Epithelial cell of proximal tubule (primary cell): ENCODE results near the gene TSPAN11. TPM values are rescaled to one million over a fixed set of nuclear protein-coding genes. Genes with fewer than 3 reads are reported as not detected.

ENCODE experiments used
- DNase-seq: peaks from one replicate; pipeline ENCODE4 v3.0.0-alpha.2; 2011; ENCODE audit warnings: low read depth
- H3K4me3 ChIP-seq: 2 replicates; pipeline ENCODE4 v1.5.1; 2011; ENCODE audit warnings: low read depth, mild to moderate bottlenecking, low read length
- total RNA-seq: library from RNA; depleted of rRNA; stranded (reverse); fragments of >200 nt; gene quantifications from 2 replicates; pipeline ENCODE4 v1.2.3, GENCODE V29; 2015
- TF ChIP-seq, protein P1 (sequence below): conservative IDR thresholded peaks from 2 replicates; pipeline ENCODE4 v1.5.1; 2012; ENCODE audit warnings: low read depth, mild to moderate bottlenecking, low read length

Gene TSPAN11, protein sequence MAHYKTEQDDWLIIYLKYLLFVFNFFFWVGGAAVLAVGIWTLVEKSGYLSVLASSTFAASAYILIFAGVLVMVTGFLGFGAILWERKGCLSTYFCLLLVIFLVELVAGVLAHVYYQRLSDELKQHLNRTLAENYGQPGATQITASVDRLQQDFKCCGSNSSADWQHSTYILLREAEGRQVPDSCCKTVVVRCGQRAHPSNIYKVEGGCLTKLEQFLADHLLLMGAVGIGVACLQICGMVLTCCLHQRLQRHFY
- 0.29 and 1.3 TPM in 2 replicates for total RNA-seq

DNA sequence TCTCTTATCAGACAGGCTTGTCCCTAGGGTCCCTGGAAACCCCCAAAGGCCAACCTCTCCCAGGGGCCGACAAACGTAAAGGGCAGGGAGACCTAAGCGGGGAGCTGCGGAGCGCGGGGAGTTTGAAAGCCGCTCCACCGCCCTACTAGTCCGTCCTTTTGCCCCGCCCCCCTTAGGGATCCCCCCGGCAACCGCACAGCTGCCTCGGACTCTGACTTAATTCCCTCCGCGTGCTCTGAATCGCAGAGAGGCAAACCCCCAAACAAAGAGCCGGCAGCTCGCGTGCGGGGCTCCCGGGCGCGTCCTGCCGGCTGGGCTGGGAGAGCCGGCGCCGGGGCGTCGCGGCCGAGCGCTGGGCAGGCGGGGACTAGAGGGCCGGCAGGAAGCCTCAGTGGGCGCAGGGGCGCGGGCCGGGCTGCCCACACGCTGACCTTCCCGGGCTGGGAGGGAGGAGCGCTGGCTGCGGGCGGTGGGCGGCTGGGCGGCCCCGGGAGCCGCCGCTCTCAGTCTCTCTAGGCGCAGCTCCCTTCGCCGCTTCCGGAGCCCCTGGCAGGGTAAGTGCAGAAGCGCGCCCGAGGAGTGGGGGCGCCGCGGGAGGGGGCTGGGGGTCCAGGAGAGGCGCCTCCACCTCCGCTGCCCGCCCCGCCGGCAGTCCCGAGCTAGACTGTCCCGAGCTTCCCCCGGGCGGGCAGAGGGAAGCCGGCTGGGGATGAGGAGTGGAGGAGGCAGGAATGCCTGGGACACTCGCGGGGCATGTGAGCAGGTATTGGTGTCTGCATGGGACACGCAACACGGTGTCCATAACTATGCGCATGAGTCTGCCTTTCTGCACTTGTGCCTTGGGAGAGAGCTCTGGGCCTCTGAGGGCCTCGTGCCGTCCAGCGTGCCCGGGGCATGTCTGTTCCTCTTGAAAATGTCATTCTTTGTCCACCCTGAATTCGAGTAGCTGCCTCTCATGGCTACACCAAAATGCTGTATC lies at the start of gene TSPAN11:
TSS of gene TSPAN11 (plus strand) at position 506 of the 979 bp plus-strand sequence. CDS start 27,244 bp downstream, outside the sequence.
- DNase-seq = no peak
- TF ChIP-seq, protein P1, sequence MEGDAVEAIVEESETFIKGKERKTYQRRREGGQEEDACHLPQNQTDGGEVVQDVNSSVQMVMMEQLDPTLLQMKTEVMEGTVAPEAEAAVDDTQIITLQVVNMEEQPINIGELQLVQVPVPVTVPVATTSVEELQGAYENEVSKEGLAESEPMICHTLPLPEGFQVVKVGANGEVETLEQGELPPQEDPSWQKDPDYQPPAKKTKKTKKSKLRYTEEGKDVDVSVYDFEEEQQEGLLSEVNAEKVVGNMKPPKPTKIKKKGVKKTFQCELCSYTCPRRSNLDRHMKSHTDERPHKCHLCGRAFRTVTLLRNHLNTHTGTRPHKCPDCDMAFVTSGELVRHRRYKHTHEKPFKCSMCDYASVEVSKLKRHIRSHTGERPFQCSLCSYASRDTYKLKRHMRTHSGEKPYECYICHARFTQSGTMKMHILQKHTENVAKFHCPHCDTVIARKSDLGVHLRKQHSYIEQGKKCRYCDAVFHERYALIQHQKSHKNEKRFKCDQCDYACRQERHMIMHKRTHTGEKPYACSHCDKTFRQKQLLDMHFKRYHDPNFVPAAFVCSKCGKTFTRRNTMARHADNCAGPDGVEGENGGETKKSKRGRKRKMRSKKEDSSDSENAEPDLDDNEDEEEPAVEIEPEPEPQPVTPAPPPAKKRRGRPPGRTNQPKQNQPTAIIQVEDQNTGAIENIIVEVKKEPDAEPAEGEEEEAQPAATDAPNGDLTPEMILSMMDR = no peak
- peak within 1 kb of the TSS; percentile 36 for H3K4me3 ChIP-seq

GRCh38 chr12:30877105-30877875 lies 49.3 kb upstream of the TSPAN11 start:
- TF ChIP-seq, protein P1 = no peak
- no peak overlapping the region for H3K4me3 ChIP-seq
- no peak for DNase-seq

DNA sequence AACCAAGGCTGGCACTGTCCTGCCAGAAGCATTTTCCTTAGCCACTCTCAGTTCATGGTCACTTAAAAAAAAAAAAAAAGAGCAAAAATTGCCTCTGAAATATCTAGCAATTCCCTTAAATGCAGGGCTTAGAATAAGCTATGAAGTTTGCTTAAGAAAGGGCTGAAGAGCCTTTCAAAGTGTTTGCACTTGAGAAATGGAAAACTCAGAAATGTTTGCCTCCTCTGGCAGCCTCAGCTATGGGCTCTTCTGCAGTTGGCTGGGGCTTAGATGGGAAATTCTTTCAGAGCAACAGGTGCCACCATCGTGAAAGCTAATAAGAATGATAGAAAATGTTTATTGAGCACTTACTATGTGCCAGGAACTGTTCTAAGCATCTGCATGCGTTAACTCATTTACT lies 48.5 kb upstream of the TSPAN11 start:
- TF ChIP-seq, protein P1 = no peak
- H3K4me3 ChIP-seq = no peak overlapping the region
- no peak for DNase-seq

- TF ChIP-seq, protein P1 = no peak
- H3K4me3 ChIP-seq = no peak overlapping the region
- no peak for DNase-seq
These were observed 46.5 kb upstream of the TSPAN11 start for GRCh38 chr12:30880061-30880460.

DNA sequence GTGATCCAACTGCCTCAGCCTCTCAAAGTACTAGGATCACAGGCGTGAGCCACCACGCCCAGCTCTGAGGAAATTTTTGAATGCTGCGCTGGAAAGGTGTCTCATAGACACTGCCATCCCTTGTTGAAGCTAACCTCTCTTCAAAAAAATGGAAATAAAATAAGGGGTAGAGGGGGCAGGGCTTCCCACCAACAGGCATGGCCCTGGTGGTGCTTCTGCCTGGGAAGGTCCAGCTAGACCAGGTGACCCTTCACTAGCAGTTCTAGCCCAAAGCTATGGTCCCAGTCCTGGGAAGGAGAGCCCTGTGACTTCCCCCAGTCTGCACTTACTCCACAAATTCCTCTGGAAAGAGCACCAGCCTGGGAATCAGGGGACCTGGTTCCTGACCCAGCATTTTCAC lies 45.7 kb upstream of the TSPAN11 start:
- no peak overlapping the region for H3K4me3 ChIP-seq
- TF ChIP-seq, protein P1 = no peak
- DNase-seq = no peak

GRCh38 chr12:30882706-30883105 lies 43.8 kb upstream of the TSPAN11 start:
- DNase-seq = no peak
- TF ChIP-seq, protein P1 = peak; percentile 8
- H3K4me3 ChIP-seq = no peak overlapping the region
